ENCODE data around the gene OTOP3.

The OTOP3 gene

GRCh38 chr17:74987909-74988711 lies 52.4 kb downstream of the OTOP3 start:
- peak; percentile 91 for DNase-seq (ENCODE audit: low spot score)
- Histone ChIP-seq H3K27ac (peak overlapping the region; percentile 93 to 98), H3K4me3 (peak overlapping the region; percentile 96)
- TF ChIP-seq CTCF (IDR thresholded peaks at IDR 0.05), result peak; percentile 38

GRCh38 chr17:74990581-74991105 lies 54.9 kb downstream of the OTOP3 start:
- no peak for TF ChIP-seq CTCF (IDR thresholded peaks at IDR 0.05)
- H3K27ac ChIP-seq, result no peak overlapping the region
- no peak for DNase-seq (ENCODE audit: low spot score)
- no peak overlapping the region for H3K4me3 ChIP-seq

- H3K4me3 ChIP-seq, result no peak overlapping the region
- DNase-seq (ENCODE audit: low spot score), result no peak
- H3K27ac ChIP-seq, result no peak overlapping the region
- no peak for TF ChIP-seq CTCF (IDR thresholded peaks at IDR 0.05)
These were observed 56.5 kb downstream of the OTOP3 start for GRCh38 chr17:74992223-74992622.

GRCh38 chr17:74994440-74994839 lies 58.7 kb downstream of the OTOP3 start:
- Histone ChIP-seq H3K27ac (no peak overlapping the region), H3K4me3 (no peak overlapping the region)
- DNase-seq (ENCODE audit: low spot score), result no peak
- no peak for TF ChIP-seq CTCF (IDR thresholded peaks at IDR 0.05)

GRCh38 chr17:74995847-74996246 lies 60.1 kb downstream of the OTOP3 start:
- no peak overlapping the region for H3K27ac ChIP-seq

GRCh38 chr17:74998783-74999182 lies 63.1 kb downstream of the OTOP3 start:
- no peak for TF ChIP-seq CTCF (IDR thresholded peaks at IDR 0.05)
- no peak for DNase-seq (ENCODE audit: low spot score)
- no peak overlapping the region for H3K4me3 ChIP-seq
- H3K27ac ChIP-seq, result no peak overlapping the region

More at GRCh38 chr17:74995847-74996246, 60.1 kb downstream of the OTOP3 start:
- no peak for TF ChIP-seq CTCF (IDR thresholded peaks at IDR 0.05)
- DNase-seq (ENCODE audit: low spot score), result no peak
- H3K4me3 ChIP-seq, result no peak overlapping the region

GRCh38 chr17:74999523-74999922 lies 63.8 kb downstream of the OTOP3 start:
- TF ChIP-seq CTCF (IDR thresholded peaks at IDR 0.05), result no peak
- no peak overlapping the region for H3K27ac ChIP-seq
- no peak for DNase-seq (ENCODE audit: low spot score)
- no peak overlapping the region for H3K4me3 ChIP-seq

Data from coronary artery (tissue), 2 donors.